Neural crest cell (in vitro differentiated cells): ENCODE results near the gene BTD. TPM values are rescaled to one million over a fixed set of nuclear protein-coding genes. Genes with fewer than 3 reads are reported as not detected.

Experiments
- DNase-seq: peaks from one replicate; pipeline ENCODE4 v3.0.0; 2021; ENCODE audit warnings: low read depth, mixed read lengths, low spot score
- H3K27ac Mint-ChIP-seq: one replicate; pipeline ENCODE4 v1.8.0; 2021; ENCODE audit warnings: mild to moderate bottlenecking, mixed read lengths; ENCODE audit not compliant: unreplicated experiment
- H3K27me3 Mint-ChIP-seq: 2 replicates; pipeline ENCODE4 v1.8.0; 2021; ENCODE audit warnings: low read depth, mild to moderate bottlenecking, mixed read lengths
- H3K36me3 Mint-ChIP-seq: 2 replicates; pipeline ENCODE4 v1.8.0; 2021; ENCODE audit warnings: low read depth, mild to moderate bottlenecking, mixed read lengths
- H3K4me1 Mint-ChIP-seq: 2 replicates; pipeline ENCODE4 v1.8.0; 2021; ENCODE audit warnings: mixed read lengths
- H3K4me3 Mint-ChIP-seq: one replicate; pipeline ENCODE4 v1.8.0; 2021; ENCODE audit warnings: mild to moderate bottlenecking, mixed read lengths
- H3K9me3 Mint-ChIP-seq: 2 replicates; pipeline ENCODE4 v1.8.0; 2021; ENCODE audit warnings: mixed read lengths
- total RNA-seq: library from RNA; stranded (reverse); gene quantifications from 2 replicates; pipeline ENCODE4 v1.2.1, GENCODE V29; 2021
- TF ChIP-seq, protein P1 (sequence below): fragments of 200-600 bp; sonication (generic); conservative IDR thresholded peaks from 2 replicates; pipeline ENCODE4 v1.5.0; 2021; ENCODE audit warnings: antibody characterized with exemption, mild to moderate bottlenecking

The BTD gene
- total RNA-seq, 1 donor from 2014 or later: 5.8 TPM

DNA sequence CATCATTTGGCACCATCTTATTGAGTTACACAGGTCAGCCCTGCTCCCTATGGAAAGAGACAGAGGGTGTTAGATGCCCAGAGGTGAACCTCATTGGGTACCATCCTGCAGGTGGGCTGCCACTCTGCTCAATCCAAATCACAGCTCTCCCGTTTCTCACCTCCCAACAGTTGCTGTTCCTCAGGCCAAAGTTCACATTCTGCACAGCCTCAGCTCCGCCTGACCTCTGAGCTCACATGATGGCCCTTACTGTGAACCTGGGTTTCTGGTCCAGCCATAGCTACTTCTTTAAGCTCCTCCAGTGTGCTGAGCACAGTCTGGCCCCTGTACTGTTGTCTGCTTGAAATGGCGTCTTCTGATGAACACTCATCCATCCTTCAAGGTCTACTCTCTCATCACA lies 47.8 kb downstream of the BTD start:
- H3K27me3 Mint-ChIP-seq: no peaks in the 10 kb centered on the region
- TF ChIP-seq, protein P1, sequence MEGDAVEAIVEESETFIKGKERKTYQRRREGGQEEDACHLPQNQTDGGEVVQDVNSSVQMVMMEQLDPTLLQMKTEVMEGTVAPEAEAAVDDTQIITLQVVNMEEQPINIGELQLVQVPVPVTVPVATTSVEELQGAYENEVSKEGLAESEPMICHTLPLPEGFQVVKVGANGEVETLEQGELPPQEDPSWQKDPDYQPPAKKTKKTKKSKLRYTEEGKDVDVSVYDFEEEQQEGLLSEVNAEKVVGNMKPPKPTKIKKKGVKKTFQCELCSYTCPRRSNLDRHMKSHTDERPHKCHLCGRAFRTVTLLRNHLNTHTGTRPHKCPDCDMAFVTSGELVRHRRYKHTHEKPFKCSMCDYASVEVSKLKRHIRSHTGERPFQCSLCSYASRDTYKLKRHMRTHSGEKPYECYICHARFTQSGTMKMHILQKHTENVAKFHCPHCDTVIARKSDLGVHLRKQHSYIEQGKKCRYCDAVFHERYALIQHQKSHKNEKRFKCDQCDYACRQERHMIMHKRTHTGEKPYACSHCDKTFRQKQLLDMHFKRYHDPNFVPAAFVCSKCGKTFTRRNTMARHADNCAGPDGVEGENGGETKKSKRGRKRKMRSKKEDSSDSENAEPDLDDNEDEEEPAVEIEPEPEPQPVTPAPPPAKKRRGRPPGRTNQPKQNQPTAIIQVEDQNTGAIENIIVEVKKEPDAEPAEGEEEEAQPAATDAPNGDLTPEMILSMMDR: no peak
- H3K4me3 Mint-ChIP-seq: no peak overlapping the region
- DNase-seq: no peak
- H3K27ac Mint-ChIP-seq: no peak overlapping the region
- H3K9me3 Mint-ChIP-seq: peaks cover 2% of the 10 kb centered on the region
- H3K36me3 Mint-ChIP-seq: no peaks in the 10 kb centered on the region
- peaks cover 27% of the 10 kb centered on the region for H3K4me1 Mint-ChIP-seq

DNA sequence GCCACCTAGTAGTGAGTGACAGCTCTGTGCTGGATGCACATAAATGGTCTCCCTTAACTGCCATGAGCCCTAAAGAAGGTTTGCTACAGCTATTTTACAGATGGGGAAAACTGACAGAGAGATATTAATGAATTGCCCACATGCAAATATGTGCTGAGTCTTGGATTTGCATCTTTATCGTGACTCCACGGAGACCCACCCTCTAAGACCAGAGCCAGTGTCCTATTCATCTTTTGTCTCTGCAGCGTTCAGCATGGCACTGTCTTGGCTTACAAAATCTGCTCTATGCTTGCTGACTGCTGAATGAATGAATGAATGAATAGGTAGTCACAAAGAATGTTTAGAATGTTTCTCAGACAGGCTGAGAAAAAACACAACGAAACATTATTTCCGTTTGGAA lies 48.3 kb downstream of the BTD start:
- Mint-ChIP-seq H3K27me3 (no peaks in the 10 kb centered on the region), H3K4me1 (peaks cover 29% of the 10 kb centered on the region), H3K9me3 (peaks cover 2% of the 10 kb centered on the region), H3K27ac (no peak overlapping the region), H3K36me3 (peaks cover 2% of the 10 kb centered on the region), H3K4me3 (no peak overlapping the region)
- TF ChIP-seq, protein P1: no peak
- no peak for DNase-seq

DNA sequence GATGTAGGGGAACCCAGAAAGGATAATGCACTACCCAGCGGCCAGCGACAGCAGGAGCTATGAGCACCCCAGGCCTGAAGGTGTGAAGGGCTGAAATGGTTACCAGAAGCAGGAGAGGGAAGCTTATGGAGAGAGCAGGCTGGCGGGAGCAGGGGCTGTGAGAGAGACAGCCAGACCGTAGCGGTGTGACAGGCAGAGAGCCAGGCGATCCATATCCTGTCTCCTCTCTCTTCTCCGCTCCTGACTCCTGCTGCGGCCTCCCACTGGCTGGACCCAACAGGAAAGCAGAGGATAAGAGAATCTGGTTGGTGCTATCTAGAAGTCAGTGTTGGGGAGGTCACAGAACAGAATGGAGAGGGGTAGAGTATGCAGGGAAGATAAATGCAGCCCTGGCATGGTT lies 49.9 kb downstream of the BTD start:
- H3K36me3 Mint-ChIP-seq: peaks cover 8% of the 10 kb centered on the region
- TF ChIP-seq, protein P1: no peak

DNA sequence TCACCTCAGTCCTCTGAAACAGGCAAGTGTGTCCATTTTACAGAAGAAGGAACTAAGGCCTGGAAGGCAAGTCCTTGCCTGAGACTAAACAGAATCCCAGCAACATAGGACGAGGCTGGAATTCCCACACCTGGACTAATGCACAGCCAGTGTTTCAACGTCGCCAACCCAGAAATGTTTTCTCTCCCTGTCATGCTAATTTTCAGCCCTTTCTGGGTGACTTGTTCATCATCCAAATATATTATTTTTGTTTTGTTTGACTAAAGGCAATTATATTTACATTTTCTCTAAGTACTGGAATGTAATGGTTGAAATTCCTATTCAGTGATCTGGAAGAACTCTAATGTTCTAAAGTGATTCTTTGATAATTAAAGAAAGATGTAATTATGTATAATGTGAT lies 51.8 kb downstream of the BTD start:
- DNase-seq: no peak
- TF ChIP-seq, protein P1: no peak
- Mint-ChIP-seq H3K9me3 (peaks cover 8% of the 10 kb centered on the region), H3K27ac (no peak overlapping the region), H3K27me3 (no peaks in the 10 kb centered on the region), H3K4me3 (no peak overlapping the region), H3K36me3 (peaks cover 8% of the 10 kb centered on the region), H3K4me1 (peaks cover 30% of the 10 kb centered on the region)

More for the DNA sequence above, 49.9 kb downstream of the BTD start:
- Mint-ChIP-seq H3K27me3 (no peaks in the 10 kb centered on the region), H3K9me3 (peaks cover 5% of the 10 kb centered on the region), H3K4me3 (no peak overlapping the region), H3K4me1 (peaks cover 34% of the 10 kb centered on the region), H3K27ac (no peak overlapping the region)
- no peak for DNase-seq

DNA sequence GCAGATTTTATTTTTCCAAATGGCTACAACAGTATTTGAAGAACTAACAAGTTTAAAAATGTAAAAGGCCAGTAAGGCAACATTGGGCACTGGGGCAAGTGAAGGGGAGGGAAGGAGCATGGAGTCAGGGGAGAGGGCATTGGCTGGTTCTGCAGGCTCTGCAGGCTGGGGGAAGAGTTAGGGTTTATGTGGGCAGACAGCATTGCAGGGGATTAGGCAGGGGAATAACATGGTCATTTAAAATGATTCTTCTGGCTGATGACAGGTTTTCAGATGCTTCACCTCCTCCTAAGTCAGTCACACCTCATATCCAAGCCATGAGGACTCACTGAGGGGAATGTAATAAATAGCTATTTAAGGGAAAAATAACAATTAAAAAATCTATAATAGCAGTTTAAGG lies 52.6 kb downstream of the BTD start:
- Mint-ChIP-seq H3K27ac (no peak overlapping the region), H3K9me3 (peaks cover 6% of the 10 kb centered on the region), H3K4me1 (peaks cover 26% of the 10 kb centered on the region), H3K4me3 (no peak overlapping the region), H3K27me3 (no peaks in the 10 kb centered on the region), H3K36me3 (peaks cover 11% of the 10 kb centered on the region)
- TF ChIP-seq, protein P1: no peak
- no peak for DNase-seq

DNA sequence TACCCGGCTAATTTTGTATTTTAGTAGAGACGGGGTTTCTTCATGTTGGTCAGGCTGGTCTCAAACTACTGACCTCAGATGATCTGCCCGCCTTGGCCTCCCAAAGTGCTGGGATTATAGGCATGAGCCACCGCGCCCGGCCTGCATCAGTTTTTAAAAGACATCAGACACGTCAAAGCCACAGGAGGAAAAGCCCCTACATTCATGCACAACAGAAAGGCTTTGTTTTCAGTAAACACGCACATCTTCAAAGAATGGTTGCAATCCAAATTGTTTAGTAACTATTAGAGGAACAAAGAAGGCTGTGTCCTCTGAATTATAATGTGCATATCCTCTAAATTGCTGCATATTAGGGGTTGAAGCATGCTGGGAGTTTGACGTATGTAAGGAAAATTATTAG lies 53.3 kb downstream of the BTD start:
- Mint-ChIP-seq H3K4me1 (peaks cover 20% of the 10 kb centered on the region), H3K27ac (peak overlapping the region; percentile 32), H3K9me3 (peaks cover 6% of the 10 kb centered on the region), H3K4me3 (no peak overlapping the region), H3K27me3 (no peaks in the 10 kb centered on the region), H3K36me3 (peaks cover 11% of the 10 kb centered on the region)
- TF ChIP-seq, protein P1: no peak
- DNase-seq: no peak
